GM21381 (cell line): ENCODE measurements around the gene GNA15.
"Not testable (repeated sequence)": the region's sequence is repeated elsewhere in the genome, so short reads cannot be mapped to it uniquely, and the experiment has no call there.

Experiments
- ATAC-seq: cut with Tn5 transposase; IDR thresholded peaks from one replicate; pipeline ENCODE4 v1.9.1; 2021; ENCODE audit warnings: mild to moderate bottlenecking, moderate library complexity; ENCODE audit not compliant: unreplicated experiment

The GNA15 gene

GRCh38 chr19:3189702-3190469, 54.1 kb downstream of the GNA15 start:
- no peak for ATAC-seq

GRCh38 chr19:3190470-3190770, 54.6 kb downstream of the GNA15 start:
- no peak for ATAC-seq

- ATAC-seq, result no peak
These were observed 55.3 kb downstream of the GNA15 start for GRCh38 chr19:3190921-3191805.

- not testable (repeated sequence) for ATAC-seq
These were observed 55.9 kb downstream of the GNA15 start for GRCh38 chr19:3191806-3192104.

- no peak for ATAC-seq
These were observed 56.4 kb downstream of the GNA15 start for GRCh38 chr19:3192228-3192635.

- ATAC-seq, result no peak
These were observed 56.9 kb downstream of the GNA15 start for GRCh38 chr19:3192684-3193083.

DNA sequence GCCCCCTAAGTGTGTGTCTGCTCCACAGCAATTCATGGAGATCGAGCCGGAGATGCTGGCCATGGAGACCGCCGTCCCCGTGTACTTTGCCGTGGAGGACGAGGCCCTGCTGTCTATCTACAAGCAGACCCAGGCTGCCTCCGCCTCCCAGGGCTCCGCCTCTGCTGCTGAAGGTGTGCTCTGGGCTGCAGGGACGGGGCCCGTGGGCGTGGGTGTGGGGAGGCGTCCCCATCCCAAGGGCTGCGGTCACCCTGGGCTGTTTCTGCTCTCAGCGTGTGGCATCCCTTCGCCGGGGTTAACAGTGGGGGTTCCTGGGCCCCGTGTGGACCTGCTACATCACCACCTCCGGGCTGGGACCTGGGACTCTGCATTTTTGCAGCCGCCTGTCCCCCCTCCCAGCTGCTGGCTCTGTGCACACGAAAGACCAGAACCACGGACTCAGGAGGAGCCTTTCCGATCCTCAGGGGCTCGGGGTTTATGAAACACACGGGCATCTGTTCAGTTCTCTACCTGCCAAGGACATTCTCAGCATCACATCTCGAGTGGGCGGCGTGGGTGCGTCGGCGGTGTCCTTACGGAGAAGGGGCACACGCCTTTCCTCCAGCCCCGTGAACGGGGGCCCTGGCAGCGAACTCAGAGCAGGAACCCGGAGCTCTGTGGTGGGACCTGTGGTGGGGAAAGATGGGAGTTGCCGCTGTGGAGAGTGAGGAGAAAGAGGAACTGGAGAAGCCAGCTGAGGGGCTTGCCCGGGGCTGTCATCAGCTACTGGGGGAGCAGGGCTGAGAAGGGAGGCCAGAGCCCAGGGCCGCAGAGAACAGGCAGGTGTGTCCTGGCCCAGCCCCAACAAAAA, 57.6 kb downstream of the GNA15 start:
- ATAC-seq, result no peak

DNA sequence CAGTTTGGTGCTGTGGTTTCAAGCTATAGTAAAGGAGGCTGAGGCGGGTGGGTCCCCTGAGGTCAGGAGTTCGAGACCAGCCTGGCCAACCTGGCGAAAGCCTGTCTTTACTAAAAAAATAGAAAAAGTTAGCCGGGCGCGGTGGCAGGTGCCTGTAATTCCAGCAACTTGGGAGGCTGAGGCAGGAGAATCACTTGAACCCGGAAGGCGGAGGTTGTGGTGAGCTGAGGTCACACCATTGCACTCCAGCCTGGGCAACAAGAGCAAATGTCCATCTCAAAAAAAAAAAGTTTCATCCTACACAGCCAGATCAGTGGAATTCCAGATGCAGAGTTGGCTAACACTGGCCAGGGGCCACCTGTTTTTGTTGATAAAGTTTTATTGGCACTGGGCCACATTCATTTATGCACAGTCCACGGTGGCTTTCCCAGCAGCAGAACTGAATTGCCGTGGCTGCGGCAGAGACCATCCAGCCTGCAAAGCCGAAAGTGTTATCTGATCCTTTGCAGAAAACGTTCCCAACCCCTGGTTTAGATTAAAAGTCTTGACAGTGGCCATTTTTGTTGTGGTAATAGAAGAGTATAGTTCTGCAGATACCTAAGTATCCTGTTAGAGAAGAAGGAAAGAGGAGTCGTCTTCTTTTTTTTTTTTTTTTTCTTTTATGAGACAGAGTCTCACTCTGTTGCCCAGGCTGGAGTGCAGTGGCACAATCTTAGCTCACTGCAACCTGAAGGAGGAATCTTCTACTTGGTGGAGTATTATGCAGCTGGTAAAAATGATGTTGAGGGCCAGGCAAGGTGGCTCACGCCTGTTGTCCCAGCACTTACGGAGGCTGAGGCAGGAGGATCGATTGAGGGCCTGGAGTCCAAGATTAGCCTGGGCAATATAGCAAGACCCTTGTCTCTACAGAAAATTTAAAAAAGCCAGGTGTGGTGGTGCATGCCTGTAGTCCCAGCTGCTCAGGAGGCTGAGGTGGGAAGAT, 58.6 kb downstream of the GNA15 start:
- ATAC-seq, result no peak

- ATAC-seq, result no peak
These were observed 60.5 kb downstream of the GNA15 start for GRCh38 chr19:3196064-3196932.

DNA sequence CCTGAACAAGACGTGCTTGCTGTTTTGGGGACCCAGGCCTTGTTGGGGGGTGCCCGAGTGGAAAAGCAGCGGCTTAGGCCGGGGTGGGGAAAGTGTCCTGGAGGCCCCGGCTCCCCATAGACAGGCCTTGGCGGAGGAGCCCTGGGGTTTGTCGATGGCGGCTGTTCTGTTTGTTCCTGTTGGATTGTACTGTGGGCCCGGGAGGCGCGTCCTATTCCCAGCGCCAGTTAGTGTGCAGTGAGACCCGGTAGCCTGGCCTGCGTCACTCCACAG, 61.0 kb downstream of the GNA15 start:
- no peak for ATAC-seq

DNA sequence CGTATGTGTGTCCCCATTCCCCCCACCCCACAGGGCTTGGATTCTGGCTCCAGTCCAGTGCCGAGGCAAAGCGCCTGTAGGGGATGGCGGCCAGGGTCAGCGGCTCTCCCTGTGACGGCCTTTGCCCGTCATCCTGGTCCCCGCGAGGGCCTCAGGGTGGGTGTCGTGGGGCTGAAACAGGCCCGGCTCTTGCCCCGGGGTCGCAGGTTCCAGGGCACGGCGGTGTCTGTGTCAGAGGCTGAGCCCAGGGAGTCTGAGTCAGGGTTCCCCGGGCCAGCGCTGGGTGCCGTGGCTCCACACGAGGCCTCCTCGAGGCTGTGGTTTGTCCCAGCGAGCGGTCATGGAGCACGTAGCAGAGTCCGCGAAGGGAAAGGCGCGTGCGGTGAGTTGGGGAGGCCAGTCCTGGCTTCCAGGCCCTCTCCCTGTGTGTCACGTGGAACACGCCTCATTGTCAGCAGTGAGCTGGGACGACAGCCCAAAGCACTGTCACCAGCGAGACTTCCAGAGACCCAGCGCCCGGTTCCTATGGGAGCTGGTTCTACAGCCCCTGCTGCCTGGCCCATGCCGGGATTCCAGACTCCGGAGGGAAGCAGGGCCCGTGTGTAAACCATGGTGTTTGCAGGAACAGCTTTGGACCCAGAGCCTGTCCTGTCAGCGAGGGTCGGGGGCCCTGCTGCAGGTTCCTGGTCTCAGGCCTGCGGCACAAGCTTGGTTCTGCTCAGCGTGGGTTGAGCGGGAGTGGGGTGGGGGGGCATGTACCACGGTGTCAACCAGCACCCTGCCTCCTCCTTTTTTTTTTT, 63.3 kb downstream of the GNA15 start:
- no peak for ATAC-seq

- no peak for ATAC-seq
These were observed 65.4 kb downstream of the GNA15 start for GRCh38 chr19:3201072-3201700.

GRCh38 chr19:3201911-3202310, 66.1 kb downstream of the GNA15 start:
- no peak for ATAC-seq

GRCh38 chr19:3202346-3202745, 66.5 kb downstream of the GNA15 start:
- no peak for ATAC-seq

DNA sequence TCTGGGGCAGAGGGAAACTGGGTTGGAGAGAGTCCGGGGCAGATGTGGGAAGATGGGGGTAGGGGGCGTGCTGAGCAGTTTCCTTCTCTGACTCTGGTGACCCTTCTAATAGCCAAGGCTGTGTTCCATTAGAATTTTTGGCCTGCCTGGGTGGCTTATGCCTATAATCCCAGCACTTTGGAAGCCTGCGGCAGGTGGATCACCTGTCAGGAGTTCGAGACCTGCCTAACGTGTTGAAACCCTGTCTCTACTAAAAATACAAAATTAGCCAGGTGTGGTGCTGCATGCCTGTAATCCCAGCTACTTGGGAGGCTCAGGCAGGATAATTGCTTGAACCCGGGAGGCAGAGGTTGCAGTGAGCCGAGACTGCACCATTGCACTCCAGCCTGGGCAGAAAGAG, 67.1 kb downstream of the GNA15 start:
- not testable (repeated sequence) for ATAC-seq

DNA sequence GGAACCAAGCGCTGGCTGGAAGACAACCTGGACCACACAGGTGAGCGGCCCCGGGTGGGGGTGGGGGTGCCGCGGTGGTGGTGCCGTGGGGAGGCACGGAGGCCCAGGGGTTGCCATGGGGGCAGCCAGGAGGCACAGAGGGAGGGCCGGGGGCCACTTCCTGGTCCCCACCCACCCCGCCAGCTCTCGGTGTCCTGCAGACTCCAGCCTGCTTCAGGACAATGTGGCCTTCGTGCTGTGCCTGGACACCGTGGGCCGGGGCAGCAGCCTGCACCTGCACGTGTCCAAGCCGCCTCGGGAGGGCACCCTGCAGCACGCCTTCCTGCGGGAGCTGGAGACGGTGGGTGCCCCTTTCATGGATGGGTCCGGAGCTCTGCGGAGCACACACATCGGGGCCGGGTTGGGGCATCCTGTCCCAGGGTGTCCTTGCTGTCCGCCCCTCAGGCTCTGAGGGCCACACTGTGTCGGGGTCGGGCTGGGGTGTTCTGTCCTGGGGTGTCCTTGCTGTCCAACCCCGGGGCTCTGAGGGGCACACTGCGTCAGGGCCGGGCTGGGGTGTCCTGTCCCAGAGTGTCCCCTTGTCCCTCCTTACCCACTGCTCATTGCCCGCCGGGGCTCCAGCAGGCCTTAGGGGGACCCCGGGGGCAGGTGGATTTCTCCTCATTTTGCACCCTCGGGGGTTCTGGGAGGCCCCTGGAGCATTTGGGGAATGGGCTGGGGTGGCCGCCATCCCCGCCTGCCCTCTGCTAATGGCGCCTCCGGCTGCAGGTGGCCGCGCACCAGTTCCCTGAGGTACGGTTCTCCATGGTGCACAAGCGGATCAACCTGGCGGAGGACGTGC, 68.2 kb downstream of the GNA15 start:
- ATAC-seq, result no peak

- no peak for ATAC-seq
These were observed 68.9 kb downstream of the GNA15 start for GRCh38 chr19:3204646-3205275.
